Measurements from ENCODE around the gene TCF4.

GRCh38 chr18:55396979-55397378, 191.0 kb downstream of the TCF4 start:
- TF ChIP-seq, protein P1, sequence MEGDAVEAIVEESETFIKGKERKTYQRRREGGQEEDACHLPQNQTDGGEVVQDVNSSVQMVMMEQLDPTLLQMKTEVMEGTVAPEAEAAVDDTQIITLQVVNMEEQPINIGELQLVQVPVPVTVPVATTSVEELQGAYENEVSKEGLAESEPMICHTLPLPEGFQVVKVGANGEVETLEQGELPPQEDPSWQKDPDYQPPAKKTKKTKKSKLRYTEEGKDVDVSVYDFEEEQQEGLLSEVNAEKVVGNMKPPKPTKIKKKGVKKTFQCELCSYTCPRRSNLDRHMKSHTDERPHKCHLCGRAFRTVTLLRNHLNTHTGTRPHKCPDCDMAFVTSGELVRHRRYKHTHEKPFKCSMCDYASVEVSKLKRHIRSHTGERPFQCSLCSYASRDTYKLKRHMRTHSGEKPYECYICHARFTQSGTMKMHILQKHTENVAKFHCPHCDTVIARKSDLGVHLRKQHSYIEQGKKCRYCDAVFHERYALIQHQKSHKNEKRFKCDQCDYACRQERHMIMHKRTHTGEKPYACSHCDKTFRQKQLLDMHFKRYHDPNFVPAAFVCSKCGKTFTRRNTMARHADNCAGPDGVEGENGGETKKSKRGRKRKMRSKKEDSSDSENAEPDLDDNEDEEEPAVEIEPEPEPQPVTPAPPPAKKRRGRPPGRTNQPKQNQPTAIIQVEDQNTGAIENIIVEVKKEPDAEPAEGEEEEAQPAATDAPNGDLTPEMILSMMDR (IDR thresholded peaks at IDR 0.05; ENCODE audit: insufficient read depth, low read length): no peak
- TF ChIP-seq POLR2AphosphoS5 (IDR thresholded peaks at IDR 0.05; ENCODE audit: low read depth) (no peak), SPI1 (IDR thresholded peaks at IDR 0.05; ENCODE audit: borderline replicate concordance, low read depth) (no peak), GABPA (IDR thresholded peaks at IDR 0.05; ENCODE audit: low read depth) (no peak)
- TF ChIP-seq, protein P2, sequence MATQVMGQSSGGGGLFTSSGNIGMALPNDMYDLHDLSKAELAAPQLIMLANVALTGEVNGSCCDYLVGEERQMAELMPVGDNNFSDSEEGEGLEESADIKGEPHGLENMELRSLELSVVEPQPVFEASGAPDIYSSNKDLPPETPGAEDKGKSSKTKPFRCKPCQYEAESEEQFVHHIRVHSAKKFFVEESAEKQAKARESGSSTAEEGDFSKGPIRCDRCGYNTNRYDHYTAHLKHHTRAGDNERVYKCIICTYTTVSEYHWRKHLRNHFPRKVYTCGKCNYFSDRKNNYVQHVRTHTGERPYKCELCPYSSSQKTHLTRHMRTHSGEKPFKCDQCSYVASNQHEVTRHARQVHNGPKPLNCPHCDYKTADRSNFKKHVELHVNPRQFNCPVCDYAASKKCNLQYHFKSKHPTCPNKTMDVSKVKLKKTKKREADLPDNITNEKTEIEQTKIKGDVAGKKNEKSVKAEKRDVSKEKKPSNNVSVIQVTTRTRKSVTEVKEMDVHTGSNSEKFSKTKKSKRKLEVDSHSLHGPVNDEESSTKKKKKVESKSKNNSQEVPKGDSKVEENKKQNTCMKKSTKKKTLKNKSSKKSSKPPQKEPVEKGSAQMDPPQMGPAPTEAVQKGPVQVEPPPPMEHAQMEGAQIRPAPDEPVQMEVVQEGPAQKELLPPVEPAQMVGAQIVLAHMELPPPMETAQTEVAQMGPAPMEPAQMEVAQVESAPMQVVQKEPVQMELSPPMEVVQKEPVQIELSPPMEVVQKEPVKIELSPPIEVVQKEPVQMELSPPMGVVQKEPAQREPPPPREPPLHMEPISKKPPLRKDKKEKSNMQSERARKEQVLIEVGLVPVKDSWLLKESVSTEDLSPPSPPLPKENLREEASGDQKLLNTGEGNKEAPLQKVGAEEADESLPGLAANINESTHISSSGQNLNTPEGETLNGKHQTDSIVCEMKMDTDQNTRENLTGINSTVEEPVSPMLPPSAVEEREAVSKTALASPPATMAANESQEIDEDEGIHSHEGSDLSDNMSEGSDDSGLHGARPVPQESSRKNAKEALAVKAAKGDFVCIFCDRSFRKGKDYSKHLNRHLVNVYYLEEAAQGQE (IDR thresholded peaks at IDR 0.05; ENCODE audit: insufficient replicate concordance, low read depth): no peak

All from HL-60 (cell line).